AG20443 (cell line): Measurements from ENCODE around the gene ANKDD1B.
"Not testable (repeated sequence)": the region's sequence is repeated elsewhere in the genome, so short reads cannot be mapped to it uniquely, and the experiment has no call there.

Experiments
- DNase-seq: peaks from one replicate; pipeline ENCODE4 v3.0.0; 2012; ENCODE audit warnings: low spot score, mixed read lengths

Gene ANKDD1B

DNA sequence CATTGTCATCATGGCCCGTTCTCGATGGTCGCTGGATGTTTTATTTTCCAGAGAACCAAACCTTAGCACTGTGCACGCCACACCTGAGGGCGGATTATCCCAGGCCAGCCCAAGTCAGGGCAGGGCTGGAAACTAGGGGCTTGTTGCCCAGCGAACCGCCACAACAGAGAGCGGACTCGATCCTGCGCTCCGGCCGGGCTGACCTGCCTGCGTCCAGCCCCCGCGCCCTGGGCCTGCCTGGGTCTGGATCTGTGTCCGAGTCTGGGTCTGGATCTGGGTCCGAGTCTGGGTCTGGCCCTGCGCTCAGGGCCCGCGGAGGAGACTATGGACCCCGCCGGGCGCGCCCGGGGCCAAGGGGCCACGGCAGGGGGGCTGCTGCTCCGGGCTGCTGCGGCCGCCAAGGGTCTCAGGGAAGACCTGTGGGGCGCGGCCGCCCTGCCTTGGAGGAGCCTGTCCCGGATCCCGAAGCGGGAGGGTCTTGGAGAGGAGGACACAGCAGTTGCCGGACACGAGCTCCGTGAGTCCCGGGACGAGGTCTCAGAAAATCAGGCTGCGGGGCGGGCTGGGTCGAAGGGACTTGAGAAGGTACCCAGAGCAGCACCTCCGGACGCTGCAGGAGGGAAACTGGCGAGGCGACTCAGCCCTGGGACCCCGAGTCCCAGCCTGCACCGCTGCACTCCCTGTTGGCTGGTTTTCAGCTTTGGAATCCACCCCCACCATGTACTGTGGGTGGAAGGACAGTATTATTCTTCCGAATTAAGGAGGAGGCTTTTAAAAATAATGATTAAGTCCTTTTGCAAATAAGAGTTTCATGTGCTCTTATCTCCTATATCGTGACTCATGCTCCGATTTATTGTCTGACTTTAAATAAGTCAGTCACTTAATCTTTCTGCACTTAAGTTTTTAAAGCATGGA is at the start of gene ANKDD1B:
Gene ANKDD1B, plus strand, starts transcription at position 143 of the 915 bp plus-strand sequence. Its CDS starts 182 bp downstream, at position 325.
- peak; percentile 63 for DNase-seq

DNA sequence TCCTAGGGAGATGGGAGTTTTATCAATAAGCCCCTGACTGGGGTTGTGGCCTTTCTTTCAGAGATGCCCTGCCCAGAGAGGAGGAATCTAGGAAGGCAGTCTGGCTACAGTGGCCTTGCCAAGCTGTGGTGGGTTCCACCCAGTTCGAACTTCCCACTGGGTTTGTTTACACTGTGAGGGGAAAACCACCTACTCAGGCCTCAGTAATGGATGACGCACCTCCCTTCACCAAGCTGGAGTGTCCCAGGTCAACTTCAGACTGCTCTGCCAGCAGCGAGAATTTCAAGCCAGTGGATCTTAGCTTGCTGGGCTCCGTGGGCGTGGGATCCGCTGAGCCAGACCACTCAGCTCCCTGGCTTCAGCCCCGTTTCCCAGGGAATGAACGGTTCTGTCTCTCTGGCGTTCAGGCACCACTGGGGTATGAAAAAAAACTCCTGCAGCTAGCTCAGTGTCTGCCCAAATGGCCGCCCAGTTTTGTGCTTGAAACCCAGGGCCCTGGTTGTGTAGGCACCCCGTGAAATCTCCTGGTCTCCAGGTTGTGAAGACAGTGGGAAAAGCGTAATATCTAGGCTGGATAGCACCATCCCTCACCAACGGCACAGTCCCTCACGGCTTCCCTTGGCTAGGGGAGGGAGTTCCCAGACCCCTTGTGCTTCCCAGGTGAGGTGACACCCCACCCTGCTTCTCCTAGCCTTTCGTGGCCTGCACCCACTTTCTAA is 45.1 kb upstream of the ANKDD1B start:
- not testable (repeated sequence) for DNase-seq

DNA sequence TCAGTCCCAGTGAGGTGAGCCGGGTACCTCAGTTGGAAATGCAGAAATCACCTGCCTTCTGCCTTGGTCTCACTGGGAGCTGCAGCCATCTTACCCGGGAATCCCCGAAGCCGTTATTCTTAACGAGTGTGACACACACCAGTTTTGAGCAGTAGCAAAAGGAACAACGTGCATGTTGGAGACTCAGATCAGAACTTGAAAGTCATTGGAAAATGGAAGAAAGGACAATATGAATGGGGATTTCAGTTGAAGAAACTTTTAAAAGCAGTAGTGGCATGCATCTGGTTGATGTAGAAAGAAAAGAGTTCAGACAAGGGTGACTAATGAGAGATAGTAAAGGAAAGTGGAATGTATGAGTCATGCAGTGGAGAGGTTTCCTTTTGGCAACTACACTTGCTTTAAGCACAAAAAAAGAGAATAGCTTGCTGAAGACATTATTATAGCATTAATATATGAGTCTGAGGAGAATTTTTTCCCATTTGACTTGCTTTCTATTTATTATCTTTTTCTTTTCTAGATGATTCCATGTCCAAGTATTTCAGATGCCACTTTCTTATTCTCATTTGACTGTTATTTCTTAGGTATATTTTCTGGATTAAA is 44.4 kb upstream of the ANKDD1B start:
- DNase-seq = peak; percentile 89

DNA sequence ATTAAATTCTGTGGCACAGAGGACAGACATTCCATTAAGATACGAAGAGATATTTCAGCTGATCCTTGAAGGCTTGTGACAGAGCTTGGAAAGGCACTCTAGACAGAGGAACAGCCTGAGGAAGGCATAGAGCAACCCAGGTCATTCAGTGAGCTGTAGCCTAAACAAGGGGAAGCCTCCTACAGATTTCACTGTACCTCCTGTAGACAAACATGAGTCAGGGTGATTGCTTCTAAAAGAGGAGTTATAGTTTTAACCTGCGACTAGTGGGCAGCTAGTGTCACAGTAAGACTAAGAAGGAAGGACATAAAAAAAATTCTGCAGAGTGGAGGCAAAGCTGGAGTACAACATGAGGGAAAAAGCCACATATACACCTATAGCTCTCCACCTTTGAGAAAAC is 43.5 kb upstream of the ANKDD1B start:
- DNase-seq = peak; percentile 7

DNA sequence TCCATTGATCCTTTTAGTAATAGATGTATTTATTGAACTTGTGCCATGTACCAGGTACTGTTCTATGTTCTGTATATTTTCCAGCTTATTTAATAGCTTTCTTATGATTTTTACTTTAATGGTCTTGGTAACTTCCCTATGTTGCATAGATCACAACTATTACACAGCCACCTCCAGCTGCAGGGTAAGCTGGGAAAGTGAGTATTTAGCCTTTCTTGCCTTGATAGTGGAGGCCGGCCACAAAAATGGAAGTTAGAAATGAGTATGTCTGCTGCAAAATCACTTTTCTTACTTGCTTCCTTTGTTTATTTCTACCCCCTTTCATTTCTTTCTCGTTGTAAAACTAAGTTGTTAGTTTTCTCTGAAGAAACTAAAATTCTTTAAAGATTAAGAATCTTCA is 43.1 kb upstream of the ANKDD1B start:
- no peak for DNase-seq

DNA sequence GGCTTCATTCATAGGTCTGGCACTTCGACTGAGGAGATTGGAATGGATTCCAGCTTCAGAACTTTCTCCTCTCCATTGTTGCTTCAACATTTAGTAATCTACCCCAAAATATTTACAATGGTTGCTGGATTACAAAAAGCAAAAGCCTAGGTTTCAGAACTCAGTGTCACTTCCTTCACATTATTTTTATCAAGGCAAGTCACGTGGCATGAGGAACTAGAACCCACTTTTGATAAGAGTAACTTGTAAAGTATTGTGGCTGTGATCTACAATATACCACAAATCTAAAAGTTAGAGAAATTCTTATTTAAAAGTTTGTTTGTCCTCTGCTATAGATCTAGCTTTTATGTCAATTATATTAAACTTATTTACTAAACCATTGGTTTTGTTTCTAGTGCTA is 39.7 kb upstream of the ANKDD1B start:
- no peak for DNase-seq

DNA sequence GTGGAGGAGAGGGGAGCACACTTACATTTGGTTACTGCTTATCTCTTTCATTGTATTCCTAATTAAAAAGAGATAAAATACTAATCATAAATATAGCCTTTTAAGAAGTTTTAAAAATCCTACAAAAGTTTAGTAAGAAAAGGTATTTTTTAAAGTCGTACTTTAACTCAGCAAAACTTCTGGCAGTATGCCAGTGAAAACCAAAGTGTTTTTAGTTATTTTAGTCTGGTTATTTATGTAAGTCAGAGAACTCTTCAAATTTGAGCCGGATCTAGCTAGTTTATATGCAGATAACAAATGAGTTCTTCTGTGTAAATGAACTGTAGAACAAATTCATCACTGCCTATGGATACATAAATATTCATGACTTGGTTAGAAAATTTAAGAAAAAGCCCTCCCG is 36.5 kb upstream of the ANKDD1B start:
- DNase-seq = no peak

DNA sequence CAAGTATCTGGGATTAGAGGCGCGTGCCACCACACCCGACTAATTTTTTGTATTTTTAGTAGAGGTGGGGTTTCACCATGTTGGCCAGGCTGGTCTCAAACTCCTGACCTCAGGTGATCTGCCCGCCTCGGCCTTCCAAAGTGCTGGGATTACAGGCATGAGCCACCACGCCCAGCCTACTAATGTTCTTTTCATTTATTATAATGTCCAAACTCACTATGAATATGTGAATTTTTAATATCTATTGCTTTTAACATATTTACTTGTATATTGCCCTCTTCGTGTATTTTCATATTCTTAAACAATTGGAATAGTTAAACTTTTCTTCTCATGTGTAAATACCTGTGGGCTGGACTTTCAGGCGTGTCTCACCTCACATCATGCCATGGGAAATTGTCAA is 33.0 kb upstream of the ANKDD1B start:
- not testable (repeated sequence) for DNase-seq

DNA sequence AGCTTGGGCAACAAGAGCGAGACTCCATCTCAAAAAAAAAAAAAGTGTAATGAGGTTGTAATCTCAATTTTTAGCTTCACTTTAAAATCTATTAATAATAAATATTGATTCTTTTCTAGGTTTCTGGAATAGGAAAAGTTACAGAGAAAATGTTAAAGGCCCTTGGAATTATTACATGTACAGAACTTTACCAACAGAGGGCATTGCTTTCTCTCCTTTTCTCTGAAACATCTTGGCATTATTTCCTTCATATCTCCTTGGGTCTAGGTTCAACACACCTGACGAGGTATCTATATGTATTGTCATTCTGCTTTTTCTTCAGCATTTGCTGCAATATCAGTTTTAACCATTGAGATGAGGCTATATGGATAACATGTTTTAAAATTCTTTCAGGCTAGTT is 26.6 kb upstream of the ANKDD1B start:
- no peak for DNase-seq

DNA sequence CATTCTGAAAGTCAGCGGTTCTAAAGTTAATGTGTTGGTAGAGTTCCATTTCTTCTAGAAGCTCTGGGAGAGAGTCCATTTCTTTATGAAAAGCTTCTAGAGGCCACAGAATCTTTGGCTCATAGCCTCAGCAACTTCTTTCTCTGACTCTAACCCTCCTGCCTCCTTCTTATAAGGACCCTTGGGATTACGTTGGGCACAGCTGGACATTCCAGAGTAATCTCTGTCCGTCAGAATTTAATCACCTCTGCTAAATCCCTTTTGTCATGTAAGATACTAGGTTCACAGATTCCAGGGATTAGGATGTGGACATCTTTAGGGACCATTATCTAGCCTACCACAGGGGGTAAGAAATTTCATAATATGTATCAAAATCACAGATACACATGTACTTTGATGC is 22.6 kb upstream of the ANKDD1B start:
- DNase-seq = no peak

DNA sequence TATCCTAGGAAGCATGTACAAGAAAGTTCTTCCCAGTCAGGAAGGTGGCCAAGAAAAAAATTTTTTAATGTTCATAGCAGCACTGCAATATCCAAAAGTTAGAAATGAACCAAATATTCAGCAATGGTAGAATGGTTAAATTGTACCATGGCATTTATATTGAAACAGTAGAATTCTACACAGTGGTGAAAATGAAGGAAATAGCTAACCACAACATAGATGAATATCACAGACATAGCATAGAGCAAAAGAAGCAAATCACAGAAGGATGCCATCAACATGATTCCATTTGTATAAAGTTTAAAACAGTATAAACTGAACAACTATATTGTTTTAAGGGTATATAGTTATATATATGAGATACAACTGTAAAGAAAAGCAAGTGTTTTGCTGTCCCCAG is 10.7 kb upstream of the ANKDD1B start:
- DNase-seq = no peak

DNA sequence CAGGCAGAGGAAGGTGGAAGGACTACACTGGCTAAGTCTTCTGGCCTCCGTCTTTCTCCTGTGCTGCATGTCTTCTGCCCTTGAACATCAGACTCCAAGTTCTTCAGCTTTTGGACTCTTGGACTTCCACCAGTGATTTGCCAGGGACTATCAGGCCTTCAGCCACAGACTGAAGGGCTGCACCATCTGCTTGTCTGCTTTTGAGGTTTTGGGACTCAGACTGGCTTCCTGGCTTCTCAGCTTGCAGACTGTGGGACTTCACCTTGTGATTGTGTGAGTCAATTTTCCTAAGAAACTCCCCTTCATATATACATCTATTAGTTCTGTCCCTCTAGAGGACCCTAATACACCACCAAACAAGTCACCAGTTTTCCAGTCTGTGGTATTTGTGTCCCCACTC is 9.7 kb upstream of the ANKDD1B start:
- no peak for DNase-seq

DNA sequence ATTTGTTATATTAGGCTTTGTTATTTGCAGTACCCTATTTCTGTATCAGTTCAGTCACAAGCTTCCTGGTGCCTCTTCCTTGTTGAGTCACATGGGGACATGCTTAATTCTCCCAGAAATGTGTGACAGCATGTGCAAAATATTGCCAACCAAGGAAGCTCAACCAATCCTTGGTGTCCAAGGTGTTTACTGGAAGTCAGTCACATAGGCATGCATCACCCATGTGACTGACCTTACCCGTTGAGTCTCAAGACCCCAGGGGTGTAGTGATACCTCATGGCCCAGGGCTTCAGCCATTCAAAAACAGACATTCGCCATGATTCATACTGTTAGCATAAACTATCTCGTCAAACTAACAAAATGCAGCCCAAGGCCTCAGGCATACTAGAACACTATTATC is 9.3 kb upstream of the ANKDD1B start:
- DNase-seq = no peak

DNA sequence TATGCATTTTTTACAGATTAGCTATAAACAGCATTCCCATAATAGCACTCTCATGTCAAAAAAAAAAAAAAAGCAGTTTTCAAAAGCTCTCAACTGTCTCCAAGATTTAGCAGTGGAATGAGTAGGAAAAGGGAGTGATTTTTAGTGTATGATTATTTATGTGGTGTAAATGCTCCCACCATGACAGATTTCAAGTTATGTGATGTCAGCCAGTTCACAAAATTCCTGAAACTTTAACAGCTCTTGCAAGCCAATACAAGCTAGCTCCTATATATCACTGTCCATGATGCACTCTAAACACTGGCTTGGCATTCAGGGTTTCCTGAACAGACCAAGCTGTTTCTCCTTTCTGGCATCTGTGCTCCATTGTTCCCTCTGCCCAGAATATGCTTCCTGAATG is 7.9 kb upstream of the ANKDD1B start:
- no peak for DNase-seq

DNA sequence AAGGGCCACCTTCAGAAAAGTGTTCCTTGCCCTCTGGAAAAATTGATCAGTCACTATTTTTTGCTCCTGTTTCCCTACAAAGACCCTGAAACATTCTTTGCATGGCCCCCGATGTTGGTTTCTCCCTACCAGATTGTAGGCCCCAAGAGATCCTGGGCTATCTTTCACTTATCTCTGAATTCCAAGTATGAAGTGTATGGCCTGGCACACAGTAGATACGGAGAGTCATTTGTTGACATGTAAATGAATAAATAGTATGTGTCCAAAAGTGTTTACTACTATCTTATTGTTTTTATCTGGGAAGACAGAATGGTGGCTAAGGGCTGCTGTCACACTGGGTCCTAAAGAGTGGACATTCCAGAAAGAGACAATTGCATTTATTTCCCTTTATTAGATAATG is 7.4 kb upstream of the ANKDD1B start:
- no peak for DNase-seq

DNA sequence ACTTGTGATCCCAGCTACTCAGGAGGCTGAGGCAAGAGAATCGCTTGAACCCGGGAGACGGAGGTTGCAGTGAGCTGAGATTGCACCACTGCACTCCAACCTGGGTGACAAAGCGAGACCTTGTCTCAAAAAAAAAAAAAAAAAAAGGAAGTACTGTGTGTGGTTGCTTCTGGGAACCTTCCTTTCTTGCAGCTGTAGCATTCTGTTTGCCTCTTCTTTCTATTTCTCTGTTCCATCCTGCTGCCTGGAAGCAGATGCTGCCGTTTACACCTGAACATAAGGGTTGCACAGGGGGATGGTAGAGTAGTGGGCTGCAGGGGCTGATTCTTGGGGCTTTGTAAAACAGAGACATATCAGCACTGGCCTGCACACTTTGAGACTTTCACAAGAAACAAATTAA is 3.9 kb upstream of the ANKDD1B start:
- DNase-seq = not testable (repeated sequence)

DNA sequence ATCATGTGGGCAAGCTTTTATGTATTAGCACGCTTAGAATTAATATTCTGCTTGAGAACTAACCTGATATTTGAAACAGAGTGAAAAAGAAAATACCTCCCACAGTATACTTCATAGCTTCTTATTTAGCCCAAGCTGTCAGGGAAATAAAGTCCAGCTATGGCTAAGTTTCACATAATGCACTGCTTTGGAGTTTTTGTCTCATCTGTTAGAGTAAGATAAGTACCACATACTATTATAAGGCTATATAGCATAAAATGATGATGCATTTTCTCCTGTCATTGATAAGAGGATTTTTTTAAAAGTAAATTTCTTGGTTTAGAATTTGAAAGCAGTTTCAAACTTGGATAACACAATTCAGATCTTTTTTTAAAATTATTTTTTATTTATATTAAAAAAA is 2.4 kb upstream of the ANKDD1B start:
- no peak for DNase-seq

DNA sequence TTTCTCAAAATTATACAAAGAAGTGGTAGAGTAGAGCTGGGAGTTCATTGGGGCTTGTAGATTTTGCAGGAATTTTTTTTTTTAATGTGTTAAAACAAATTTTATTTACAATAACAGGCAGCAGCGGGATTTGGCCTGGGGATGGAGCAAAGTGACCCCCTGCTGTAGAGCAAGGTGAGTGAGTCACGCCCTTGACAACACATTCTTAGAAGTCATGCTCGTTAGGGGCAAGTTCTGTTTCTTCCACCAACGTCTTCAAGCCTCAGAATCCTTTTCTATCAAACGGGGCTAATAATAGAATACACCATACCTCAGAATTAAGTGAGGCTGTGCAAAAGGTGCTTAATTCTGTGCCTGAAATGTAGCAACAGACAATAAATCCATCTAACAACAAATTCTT is 1.1 kb upstream of the ANKDD1B start:
- DNase-seq = no peak

DNA sequence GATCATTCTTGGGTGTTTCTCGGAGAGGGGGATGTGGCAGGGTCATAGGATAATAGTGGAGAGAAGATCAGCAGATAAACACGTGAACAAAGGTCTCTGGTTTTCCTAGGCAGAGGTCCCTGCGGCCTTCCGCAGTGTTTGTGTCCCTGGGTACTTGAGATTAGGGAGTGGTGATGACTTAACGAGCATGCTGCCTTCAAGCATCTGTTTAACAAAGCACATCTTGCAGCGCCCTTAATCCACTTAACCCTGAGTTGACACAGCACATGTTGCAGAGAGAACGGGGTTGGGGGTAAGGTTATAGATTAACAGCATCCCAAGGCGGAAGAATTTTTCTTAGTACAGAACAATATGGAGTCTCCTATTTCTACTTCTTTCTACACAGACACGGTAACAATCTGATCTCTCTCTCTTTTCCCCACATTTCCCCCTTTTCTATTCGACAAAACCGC is 368 bp upstream of the ANKDD1B start:
- not testable (repeated sequence) for DNase-seq

DNA sequence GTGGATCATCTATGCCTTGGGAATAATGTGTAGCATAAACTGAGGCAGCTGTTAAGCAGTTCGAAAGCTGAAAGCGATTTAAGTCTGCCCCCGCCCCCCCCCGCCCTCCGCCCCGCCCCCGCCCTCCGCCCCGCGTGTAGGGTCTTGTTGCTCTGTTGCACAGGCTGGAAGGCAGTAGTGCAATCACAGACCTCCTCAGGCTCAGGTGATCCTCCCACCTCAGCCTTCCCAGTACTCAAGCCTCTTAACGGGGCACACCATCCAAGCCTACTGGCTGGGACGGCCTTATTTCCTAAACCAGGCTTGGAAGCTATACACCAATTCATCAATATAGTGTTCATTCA is 945 bp downstream of the ANKDD1B start:
- no peak for DNase-seq

DNA sequence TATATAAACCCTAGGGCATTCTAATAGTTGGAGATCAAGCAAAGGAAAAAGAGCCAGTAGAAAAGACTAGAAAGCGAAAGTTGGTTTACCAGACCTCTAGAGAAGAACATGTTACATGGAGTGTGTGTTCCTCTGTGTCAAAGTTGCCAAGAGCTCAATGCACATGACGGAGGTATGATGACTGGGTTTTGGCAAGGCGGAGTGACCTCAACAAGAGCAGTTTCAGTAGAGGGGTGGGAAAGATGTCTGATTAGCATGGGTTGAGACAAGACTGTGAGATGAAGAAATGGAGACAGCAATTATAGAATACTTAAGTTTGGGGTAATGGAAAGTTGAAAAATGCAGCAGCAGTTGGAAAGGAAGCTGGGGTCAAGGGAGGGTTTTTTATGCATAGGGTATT is 1.6 kb downstream of the ANKDD1B start:
- no peak for DNase-seq

DNA sequence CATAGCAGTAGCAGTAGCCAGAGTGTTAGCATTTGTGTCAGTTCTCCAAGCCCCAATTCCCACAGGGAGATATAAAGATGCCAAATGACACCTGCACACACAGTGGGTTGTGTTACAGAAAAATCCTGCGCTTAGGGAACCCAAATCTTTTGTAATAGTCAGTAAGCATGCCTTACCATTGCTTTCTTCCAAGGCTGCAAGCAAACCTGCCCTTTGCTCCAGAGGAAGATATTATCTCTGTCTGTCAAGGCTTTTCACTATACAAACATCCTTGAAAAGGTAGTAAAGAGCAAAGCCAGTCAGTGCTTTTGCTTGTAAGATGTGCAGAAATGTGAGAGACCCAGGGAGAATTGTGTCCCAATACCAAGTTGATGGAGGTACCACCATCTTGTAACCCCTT is 2.9 kb downstream of the ANKDD1B start:
- DNase-seq = no peak

DNA sequence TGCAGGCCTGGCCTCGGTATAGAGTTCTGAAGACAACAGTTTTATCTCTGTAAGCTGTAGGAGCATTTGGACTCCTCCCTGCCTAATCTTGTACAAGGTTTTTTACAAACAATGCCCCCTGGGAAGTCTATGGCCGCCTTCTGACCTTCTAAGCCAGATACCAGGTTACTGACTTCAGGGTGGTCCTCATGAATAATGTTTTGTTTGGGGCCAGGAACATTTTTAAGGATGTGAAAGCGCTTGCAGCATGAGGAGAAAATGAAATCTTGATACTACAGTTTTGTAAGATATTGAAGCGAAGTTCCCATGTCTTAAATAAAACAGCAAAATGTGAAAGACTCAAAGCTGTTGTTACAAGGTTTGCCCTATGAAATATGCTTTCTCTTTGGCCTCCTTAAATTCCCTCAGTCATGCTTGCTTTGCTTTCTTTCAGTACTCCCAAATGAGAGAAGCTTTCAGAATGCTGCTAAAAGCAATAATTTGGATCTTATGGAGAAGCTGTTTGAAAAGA is 5.2 kb downstream of the ANKDD1B start:
- DNase-seq = no peak
